ENCODE measurements around the gene XYLT1. TPM values are rescaled to one million over a fixed set of nuclear protein-coding genes. Genes with fewer than 3 reads are reported as not detected.

Gene XYLT1
- total and polyA plus RNA-seq, 2 of the 8 experiments (the other 6 are each of a cell fraction or from before 2014, with no cell fraction given) = 6.6 to 25.4 TPM

GRCh38 chr16:17246268-17246885, 224.4 kb downstream of the XYLT1 start:
- H2AK5ac ChIP-seq (ENCODE audit: low read depth, low read length) = no peak overlapping the region
- no peak for FAIRE-seq
- no peak overlapping the region for H2BK5ac ChIP-seq (ENCODE audit: low read depth, low read length)
- TF ChIP-seq NRF1 (IDR thresholded peaks at IDR 0.05; ENCODE audit: low read depth, low read length) = no peak
- ChIA-PET CTCF (ENCODE audit: partially characterized antibody) (interaction anchor here (0.7 to 1.2 kb wide), 4 partner anchors 23 to 222 kb away, joined by 3 read pairs; no protein-coding TSS in a partner anchor), POLR2A (ENCODE audit: partially characterized antibody) (interaction anchor here (1.0 kb wide), 1 partner anchor 20 kb away, joined by 3 read pairs; no protein-coding TSS in a partner anchor)
- H3K4ac ChIP-seq (replicated peaks; ENCODE audit: insufficient read length, low read depth, low read length) = no peak overlapping the region
- no peaks in the 10 kb centered on the region for H3K23me2 ChIP-seq (ENCODE audit: low read depth, low read length)
- no peak overlapping the region for H3K4me2 ChIP-seq (ENCODE audit: insufficient read depth in 1 of 2, low read depth in 2 of 2, low read length in 2 of 2)
- no peak overlapping the region for H3K18ac ChIP-seq (ENCODE audit: extremely low read depth, low read length)
- H3K9me3 ChIP-seq (ENCODE audit: insufficient read depth in 2 of 2, low read depth in 1 of 2, low read length in 1 of 2) = no peaks in the 10 kb centered on the region
- no peak overlapping the region for H3K4me3 ChIP-seq (ENCODE audit: extremely low read depth in 1 of 4, insufficient read depth in 2 of 4, low read depth in 3 of 4, low read length in 4 of 4)
- no peaks in the 10 kb centered on the region for H3K79me2 ChIP-seq (ENCODE audit: control insufficient read depth in 1 of 2, insufficient read depth in 2 of 2, low read length in 2 of 2)
- no peak overlapping the region for H3K23ac ChIP-seq (ENCODE audit: insufficient read length)
- no peak overlapping the region for H4K8ac ChIP-seq (ENCODE audit: extremely low read depth, insufficient read depth, low read length)
- H2BK120ac ChIP-seq (replicated peaks; ENCODE audit: low read depth, low read length) = no peak overlapping the region
- no peak overlapping the region for H4K91ac ChIP-seq (replicated peaks; ENCODE audit: insufficient read length, low read length)
- no peaks in the 10 kb centered on the region for H3K4me1 ChIP-seq (replicated peaks in 1 of 4; ENCODE audit: control insufficient read depth in 3 of 4, insufficient read depth in 4 of 4, low read length in 3 of 4)
- no peak overlapping the region for H3K9ac ChIP-seq (replicated peaks in 1 of 4; ENCODE audit: extremely low read depth in 1 of 4, low read depth in 3 of 4, low read length in 3 of 4)
- no peak overlapping the region for H2AFZ ChIP-seq (ENCODE audit: low read length)
- H2BK12ac ChIP-seq (ENCODE audit: low read depth, low read length) = no peak overlapping the region
- no peak overlapping the region for H4K5ac ChIP-seq (ENCODE audit: insufficient read length, low read depth, low read length)
- no peaks in the 10 kb centered on the region; the same call in 1 of the 2 replicates for H3K79me1 ChIP-seq (ENCODE audit: low read depth, low read length)
- H3K14ac ChIP-seq (ENCODE audit: insufficient read length) = no peak overlapping the region
- H2BK20ac ChIP-seq (ENCODE audit: low read length) = no peak overlapping the region
- no peaks in the 10 kb centered on the region for H3K27me3 ChIP-seq (replicated peaks in 1 of 4; ENCODE audit: control insufficient read depth in 3 of 4, extremely low read depth in 1 of 4, insufficient read depth in 3 of 4, low read length in 3 of 4)
- no peak overlapping the region for H2BK15ac ChIP-seq (ENCODE audit: low read length)
- no peaks in the 10 kb centered on the region for H4K20me1 ChIP-seq (replicated peaks in 1 of 2; ENCODE audit: control insufficient read depth in 1 of 2, insufficient read depth in 2 of 2, low read length in 2 of 2)
- no peak overlapping the region for H3K27ac ChIP-seq (ENCODE audit: low read depth, low read length)
- DNase-seq (ENCODE audit: low read depth in 1 of 2, low spot score in 2 of 2) = no peak
- 85% methylated on average over 8 of the region's 8 CpGs; no CpG with 5 or more reads in 1 of the 2 experiments for WGBS, 2 experiments (ENCODE audit: extremely low coverage in 1 of 2, insufficient coverage in 1 of 2, insufficient read length in 1 of 2, insufficient replicate concordance in 2 of 2, low coverage in 1 of 2, low lambda C conversion rate in 2 of 2, missing lambda C conversion rate in 1 of 2)
- H3K56ac ChIP-seq (replicated peaks; ENCODE audit: insufficient read length, low read depth, low read length) = no peak overlapping the region
- no peaks in the 10 kb centered on the region; a peak in 1 of 8 replicates for H3K36me3 ChIP-seq (ENCODE audit: control insufficient read depth in 2 of 4, insufficient read depth in 4 of 4, low read length in 3 of 4)

Measured in H1 (cell line).